Measurements from ENCODE around the gene GADD45B.
"Not testable (repeated sequence)": the region's sequence is repeated elsewhere in the genome, so short reads cannot be mapped to it uniquely, and the experiment has no call there.

Gene GADD45B

DNA sequence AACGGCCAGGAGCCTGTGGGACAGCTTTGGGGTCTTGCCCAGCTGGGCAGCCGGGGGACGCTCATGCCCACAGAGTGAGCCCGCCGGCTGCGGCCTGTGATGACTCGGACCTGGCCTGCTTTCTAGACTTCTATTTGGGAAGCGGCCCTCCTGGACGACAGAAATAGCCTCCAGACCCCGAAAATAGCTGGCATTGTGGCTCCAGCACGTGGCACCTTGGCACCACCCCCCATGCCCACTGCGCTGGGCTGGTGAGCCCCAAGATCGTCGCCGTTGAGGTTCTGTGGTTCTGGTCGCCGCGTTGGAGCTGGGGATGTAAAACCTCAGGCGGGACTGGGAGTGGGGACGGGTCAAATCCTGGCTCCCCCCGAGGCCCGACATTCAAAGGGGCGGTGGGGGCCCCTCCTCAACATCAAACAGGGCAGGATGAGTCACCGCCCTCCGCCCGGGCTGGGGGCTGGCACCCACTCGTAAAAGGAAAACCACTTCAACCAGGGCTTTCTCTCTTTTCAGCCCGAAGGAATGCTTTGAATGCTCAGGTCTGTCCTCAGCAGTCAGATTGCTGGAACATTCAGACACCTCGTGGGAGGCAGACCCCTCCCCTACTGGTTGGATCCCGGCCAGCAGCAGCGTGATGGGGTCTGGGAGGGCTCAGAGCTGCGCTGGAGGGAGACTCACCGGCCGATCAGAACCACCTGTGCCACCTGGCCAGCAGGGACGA lies 42.1 kb downstream of the GADD45B start:
- Histone ChIP-seq H3K36me3 (ENCODE audit: control insufficient read depth in 2 of 2, insufficient read depth in 2 of 2, low read length in 2 of 2) (no peaks in the 10 kb centered on the region), H3K9ac (ENCODE audit: low read length in 2 of 2) (no peak overlapping the region), H3K9me3 (ENCODE audit: control insufficient read depth in 2 of 2, low read length in 2 of 2) (no peaks in the 10 kb centered on the region), H3K27ac (ENCODE audit: low read length) (no peak overlapping the region), H3K27me3 (ENCODE audit: control insufficient read depth in 1 of 2, insufficient read depth in 2 of 2, low read length in 2 of 2) (no peaks in the 10 kb centered on the region), H3K4me3 (ENCODE audit: low read length in 2 of 2) (no peak overlapping the region), H3K4me1 (ENCODE audit: control insufficient read depth, insufficient read depth, low read length) (no peaks in the 10 kb centered on the region)

DNA sequence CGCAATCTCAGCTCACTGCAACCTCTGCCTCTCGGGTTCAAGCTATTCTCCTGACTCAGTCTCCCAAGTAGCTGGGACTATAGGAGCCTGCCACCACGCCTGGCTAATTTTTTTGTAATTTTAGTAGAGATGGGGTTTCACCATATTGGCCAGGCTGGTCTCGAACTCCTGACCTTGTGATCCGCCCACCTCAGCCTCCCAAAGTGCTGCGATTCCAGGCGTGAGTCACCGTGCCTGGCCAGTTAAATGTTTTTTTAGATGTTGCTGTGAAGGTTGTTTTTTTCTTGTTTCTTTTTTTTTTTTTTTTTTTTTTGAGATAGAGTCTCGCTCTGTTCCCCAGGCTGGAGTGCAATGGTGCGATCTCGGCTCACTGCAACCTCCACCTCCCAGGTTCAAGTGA lies 42.9 kb downstream of the GADD45B start:
- H3K9me3 ChIP-seq (ENCODE audit: control insufficient read depth in 2 of 2, low read length in 2 of 2); H3K36me3 ChIP-seq (ENCODE audit: control insufficient read depth in 2 of 2, insufficient read depth in 2 of 2, low read length in 2 of 2); H3K27me3 ChIP-seq (ENCODE audit: control insufficient read depth in 1 of 2, insufficient read depth in 2 of 2, low read length in 2 of 2); H3K4me1 ChIP-seq (ENCODE audit: control insufficient read depth, insufficient read depth, low read length); H3K4me3 ChIP-seq (ENCODE audit: low read length in 2 of 2); H3K27ac ChIP-seq (ENCODE audit: low read length); H3K9ac ChIP-seq (ENCODE audit: low read length in 2 of 2): not testable (repeated sequence)

DNA sequence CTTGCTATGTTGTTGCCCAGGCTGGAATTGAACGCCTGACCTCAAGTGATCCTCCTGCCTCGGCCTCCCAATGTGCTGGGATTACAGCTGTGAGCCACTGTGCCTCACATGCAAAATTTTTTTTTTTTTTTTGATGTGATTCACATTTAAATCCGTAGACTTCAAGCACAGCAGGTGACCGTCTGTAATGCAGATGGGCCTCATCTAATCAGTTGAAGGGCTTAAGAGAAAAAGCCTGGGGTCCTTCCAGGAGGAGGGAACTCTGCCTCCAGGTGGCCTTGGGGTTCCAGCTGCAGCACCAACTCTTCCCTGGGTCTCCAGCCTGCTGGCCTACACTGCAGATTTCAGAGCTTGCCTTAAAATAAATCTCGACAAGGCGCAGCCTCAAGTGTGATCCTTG lies 43.6 kb downstream of the GADD45B start:
- H3K4me3 ChIP-seq (ENCODE audit: low read length in 2 of 2): no peak overlapping the region
- H3K27me3 ChIP-seq (ENCODE audit: control insufficient read depth in 1 of 2, insufficient read depth in 2 of 2, low read length in 2 of 2): no peaks in the 10 kb centered on the region
- no peak overlapping the region for H3K9ac ChIP-seq (ENCODE audit: low read length in 2 of 2)
- H3K27ac ChIP-seq (ENCODE audit: low read length): no peak overlapping the region
- no peaks in the 10 kb centered on the region for H3K9me3 ChIP-seq (ENCODE audit: control insufficient read depth in 2 of 2, low read length in 2 of 2)
- H3K36me3 ChIP-seq (ENCODE audit: control insufficient read depth in 2 of 2, insufficient read depth in 2 of 2, low read length in 2 of 2): no peaks in the 10 kb centered on the region
- peaks cover 4% of the 10 kb centered on the region for H3K4me1 ChIP-seq (ENCODE audit: control insufficient read depth, insufficient read depth, low read length)

DNA sequence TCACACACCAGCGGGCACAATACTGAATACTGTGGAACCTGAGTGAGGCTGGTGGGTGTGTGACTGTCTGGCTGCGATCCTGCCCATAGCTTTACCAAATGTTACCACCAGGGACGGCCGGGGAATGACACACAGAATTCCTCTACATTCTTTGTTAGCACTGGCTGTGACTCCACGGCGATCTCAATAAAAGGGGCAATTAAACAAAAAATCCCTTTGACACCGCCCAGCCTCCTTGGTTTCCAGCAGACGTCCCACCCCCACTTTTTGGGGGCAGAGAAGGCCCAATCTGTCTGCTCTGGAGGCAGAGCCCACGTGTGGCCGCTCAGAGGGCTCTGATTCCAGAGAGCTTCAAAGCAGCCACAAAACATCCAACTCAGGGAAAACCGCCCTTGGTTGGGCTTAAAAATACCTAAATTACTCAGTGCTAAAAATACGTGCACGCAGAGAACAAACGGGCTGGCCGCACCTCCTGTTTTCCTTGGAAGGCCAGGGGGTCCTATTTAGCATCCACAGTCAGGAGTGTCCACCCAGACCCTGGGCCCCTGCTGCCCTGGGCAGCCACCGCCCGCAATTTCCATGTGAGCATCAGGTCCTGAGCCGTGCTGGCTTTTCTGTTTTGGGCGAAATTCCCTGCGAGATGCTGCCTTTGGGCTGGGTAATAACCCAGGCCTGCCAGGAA lies 47.8 kb downstream of the GADD45B start:
- no peak overlapping the region for H3K9ac ChIP-seq (ENCODE audit: low read length in 2 of 2)
- H3K4me1 ChIP-seq (ENCODE audit: control insufficient read depth, insufficient read depth, low read length): peaks cover 9% of the 10 kb centered on the region
- H3K9me3 ChIP-seq (ENCODE audit: control insufficient read depth in 2 of 2, low read length in 2 of 2): no peaks in the 10 kb centered on the region
- no peak overlapping the region for H3K4me3 ChIP-seq (ENCODE audit: low read length in 2 of 2)
- no peak overlapping the region for H3K27ac ChIP-seq (ENCODE audit: low read length)
- H3K27me3 ChIP-seq (ENCODE audit: control insufficient read depth in 1 of 2, insufficient read depth in 2 of 2, low read length in 2 of 2): no peaks in the 10 kb centered on the region
- H3K36me3 ChIP-seq (ENCODE audit: control insufficient read depth in 2 of 2, insufficient read depth in 2 of 2, low read length in 2 of 2): no peaks in the 10 kb centered on the region

DNA sequence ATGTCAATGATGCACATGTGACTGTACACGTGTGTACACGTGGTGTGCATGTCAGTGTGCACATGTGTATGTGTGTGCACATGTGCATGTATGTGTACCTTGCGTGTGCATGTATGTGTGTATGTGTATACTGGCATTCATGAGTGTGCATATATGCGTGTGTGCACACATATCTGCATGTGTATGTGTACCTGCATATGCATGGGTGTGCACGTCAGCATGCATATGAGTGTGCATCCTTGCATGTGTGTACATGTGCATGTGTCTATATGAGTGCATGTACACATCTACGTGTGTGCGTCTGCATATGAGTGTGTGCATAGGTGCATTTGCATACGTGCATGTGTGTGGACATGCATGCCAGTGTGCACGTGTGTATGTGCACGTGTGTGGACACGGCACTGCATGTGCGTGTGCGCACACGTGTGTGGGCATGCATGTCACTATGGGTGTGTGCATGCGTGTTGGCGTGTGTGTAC lies 48.5 kb downstream of the GADD45B start:
- H3K9ac ChIP-seq (ENCODE audit: low read length in 2 of 2): no peak overlapping the region

DNA sequence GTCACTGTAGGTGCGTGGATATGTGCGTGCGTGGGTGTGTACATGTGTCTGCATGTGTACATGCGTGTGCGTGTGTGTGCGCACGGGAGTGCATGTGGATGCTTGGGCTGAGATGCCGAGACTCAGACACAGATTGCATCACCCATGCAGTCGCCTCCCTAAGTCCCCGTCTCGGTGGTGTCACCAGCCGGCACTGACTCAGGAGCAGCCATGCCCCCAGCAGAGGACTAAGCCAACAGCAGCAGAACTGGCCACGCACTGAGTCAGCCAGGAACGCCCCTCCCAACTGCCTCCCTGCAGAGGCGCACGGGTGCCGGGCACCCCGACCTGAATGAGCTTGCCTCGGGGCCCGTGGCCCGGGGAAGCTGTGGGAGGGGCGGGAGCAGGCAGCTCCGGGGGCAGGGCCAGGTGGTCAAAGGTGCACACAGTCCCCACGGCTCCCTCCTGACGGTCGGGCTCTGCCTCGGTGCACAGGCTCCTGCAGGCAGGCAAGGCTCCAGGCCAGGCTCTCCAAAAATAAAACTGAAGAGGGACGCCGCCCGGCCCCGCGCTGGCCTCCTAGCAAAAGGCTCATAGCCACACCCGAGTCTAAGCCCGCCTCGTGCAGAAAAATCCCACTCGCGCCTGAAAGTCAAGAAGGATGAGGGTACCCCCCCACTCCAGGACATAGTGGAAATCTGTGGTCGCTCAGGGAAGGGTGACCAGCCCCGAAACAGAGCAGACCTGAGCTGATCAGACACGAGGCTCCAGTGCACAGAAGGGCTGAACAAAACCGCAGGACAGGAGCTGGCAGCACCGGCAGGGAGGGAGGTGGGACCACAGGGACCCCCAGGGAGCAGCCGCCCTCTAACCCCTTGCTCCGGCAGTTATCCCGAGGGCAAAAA lies 49.2 kb downstream of the GADD45B start:
- no peak overlapping the region for H3K27ac ChIP-seq (ENCODE audit: low read length)
- H3K4me3 ChIP-seq (ENCODE audit: low read length in 2 of 2): peak overlapping the region in 1 of 2 donors; percentile 44
- no peaks in the 10 kb centered on the region for H3K9me3 ChIP-seq (ENCODE audit: control insufficient read depth in 2 of 2, low read length in 2 of 2)
- no peak overlapping the region for H3K9ac ChIP-seq (ENCODE audit: low read length in 2 of 2)
- no peaks in the 10 kb centered on the region for H3K27me3 ChIP-seq (ENCODE audit: control insufficient read depth in 1 of 2, insufficient read depth in 2 of 2, low read length in 2 of 2)
- H3K4me1 ChIP-seq (ENCODE audit: control insufficient read depth, insufficient read depth, low read length): peaks cover 9% of the 10 kb centered on the region
- no peaks in the 10 kb centered on the region for H3K36me3 ChIP-seq (ENCODE audit: control insufficient read depth in 2 of 2, insufficient read depth in 2 of 2, low read length in 2 of 2)

More for the DNA sequence above, 48.5 kb downstream of the GADD45B start:
- no peaks in the 10 kb centered on the region for H3K27me3 ChIP-seq (ENCODE audit: control insufficient read depth in 1 of 2, insufficient read depth in 2 of 2, low read length in 2 of 2)
- H3K4me1 ChIP-seq (ENCODE audit: control insufficient read depth, insufficient read depth, low read length): peaks cover 9% of the 10 kb centered on the region
- no peak overlapping the region for H3K27ac ChIP-seq (ENCODE audit: low read length)
- H3K36me3 ChIP-seq (ENCODE audit: control insufficient read depth in 2 of 2, insufficient read depth in 2 of 2, low read length in 2 of 2): no peaks in the 10 kb centered on the region
- H3K9me3 ChIP-seq (ENCODE audit: control insufficient read depth in 2 of 2, low read length in 2 of 2): no peaks in the 10 kb centered on the region
- H3K4me3 ChIP-seq (ENCODE audit: low read length in 2 of 2): no peak overlapping the region

DNA sequence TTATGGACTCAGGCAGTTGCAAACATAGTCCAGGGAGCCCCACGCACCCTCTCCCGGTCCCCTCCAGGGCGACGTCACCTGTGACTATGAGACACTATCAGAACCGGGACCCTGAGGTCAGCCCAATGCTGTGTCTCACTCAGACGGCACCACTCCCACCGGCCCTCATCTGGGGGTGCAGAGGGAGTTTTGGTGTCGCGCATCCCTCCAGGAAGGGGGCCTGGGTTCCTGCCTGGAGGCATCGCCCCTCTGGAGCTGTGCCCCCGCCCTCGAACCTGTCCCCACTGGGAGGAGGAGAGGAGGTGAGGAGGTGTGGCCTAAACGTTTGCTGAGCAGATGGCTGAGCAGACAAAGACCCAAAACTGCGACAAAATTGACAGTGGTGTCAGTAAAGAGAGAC lies 51.2 kb downstream of the GADD45B start:
- Histone ChIP-seq H3K4me1 (ENCODE audit: control insufficient read depth, insufficient read depth, low read length) (peaks cover 9% of the 10 kb centered on the region), H3K4me3 (ENCODE audit: low read length in 2 of 2) (no peak overlapping the region), H3K27me3 (ENCODE audit: control insufficient read depth in 1 of 2, insufficient read depth in 2 of 2, low read length in 2 of 2) (no peaks in the 10 kb centered on the region), H3K36me3 (ENCODE audit: control insufficient read depth in 2 of 2, insufficient read depth in 2 of 2, low read length in 2 of 2) (no peaks in the 10 kb centered on the region), H3K9ac (ENCODE audit: low read length in 2 of 2) (no peak overlapping the region), H3K27ac (ENCODE audit: low read length) (no peak overlapping the region), H3K9me3 (ENCODE audit: control insufficient read depth in 2 of 2, low read length in 2 of 2) (no peaks in the 10 kb centered on the region)

DNA sequence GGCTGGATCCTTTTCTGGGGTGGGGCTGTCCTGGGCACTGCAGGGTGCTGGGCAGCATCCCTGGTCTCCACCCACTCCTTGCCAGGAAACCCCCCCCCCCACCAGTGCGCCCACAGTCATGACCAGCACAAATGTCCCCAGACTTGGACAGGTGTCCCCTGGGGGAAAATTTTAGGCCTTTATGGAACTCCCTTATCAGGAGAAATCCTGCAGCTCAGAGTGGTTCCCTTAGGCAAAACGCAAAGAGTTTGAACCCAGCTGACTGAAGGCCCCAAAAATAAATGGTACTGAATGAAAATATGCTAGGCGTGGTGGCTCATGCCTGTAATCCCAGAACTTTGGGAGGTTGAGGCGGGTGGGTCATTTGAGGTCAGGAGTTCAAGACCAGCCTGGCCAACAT lies 51.8 kb downstream of the GADD45B start:
- H3K4me3 ChIP-seq (ENCODE audit: low read length in 2 of 2): no peak overlapping the region
- no peak overlapping the region for H3K9ac ChIP-seq (ENCODE audit: low read length in 2 of 2)
- no peak overlapping the region for H3K27ac ChIP-seq (ENCODE audit: low read length)

More for the DNA sequence above, 51.8 kb downstream of the GADD45B start:
- Histone ChIP-seq H3K36me3 (ENCODE audit: control insufficient read depth in 2 of 2, insufficient read depth in 2 of 2, low read length in 2 of 2) (no peaks in the 10 kb centered on the region), H3K9me3 (ENCODE audit: control insufficient read depth in 2 of 2, low read length in 2 of 2) (peaks cover 0 to 3% of the 10 kb centered on the region in 2 donors), H3K4me1 (ENCODE audit: control insufficient read depth, insufficient read depth, low read length) (peaks cover 9% of the 10 kb centered on the region), H3K27me3 (ENCODE audit: control insufficient read depth in 1 of 2, insufficient read depth in 2 of 2, low read length in 2 of 2) (no peaks in the 10 kb centered on the region)
